WERI-Rb-1 (cell line): ENCODE data around the gene ZC3H12D.

ENCODE experiments used
- DNase-seq: peaks from one replicate; pipeline ENCODE4 v3.0.0-alpha.2; 2020
- H3K27ac ChIP-seq: fragments of 250-450 bp; sonication (Bioruptor Pico); 2 replicates; pipeline ENCODE4 v1.5.1; 2020; ENCODE audit warnings: mild to moderate bottlenecking, moderate library complexity
- H3K27me3 ChIP-seq: fragments of 250-450 bp; sonication (Bioruptor Pico); 2 replicates; pipeline ENCODE4 v1.5.1; 2021; ENCODE audit warnings: mild to moderate bottlenecking, low read depth, moderate library complexity; ENCODE audit not compliant: insufficient read depth, severe bottlenecking
- H3K36me3 ChIP-seq: fragments of 250-450 bp; sonication (Bioruptor Pico); 2 replicates; pipeline ENCODE4 v1.5.1; 2020; ENCODE audit warnings: mild to moderate bottlenecking, moderate library complexity
- H3K4me3 ChIP-seq: 2 replicates; pipeline ENCODE4 v1.5.1; 2011; ENCODE audit warnings: low read depth, mild to moderate bottlenecking, control low read depth, low read length
- H3K9me3 ChIP-seq: fragments of 250-450 bp; sonication (Bioruptor Pico); 2 replicates; pipeline ENCODE4 v1.5.1; 2021; ENCODE audit warnings: mild to moderate bottlenecking, moderate library complexity; ENCODE audit not compliant: severe bottlenecking
- CTCF ChIP-seq: IDR thresholded peaks from 2 replicates; pipeline ENCODE4 v1.5.1; 2011; ENCODE audit warnings: low read depth, mild to moderate bottlenecking, control low read depth, inconsistent platforms, low read length

ZC3H12D gene

GRCh38 chr6:149459761-149460160 lies 25.1 kb downstream of the ZC3H12D start:
- no peaks in the 10 kb centered on the region for H3K9me3 ChIP-seq
- H3K4me3 ChIP-seq, result no peak overlapping the region
- H3K27ac ChIP-seq, result no peak overlapping the region
- TF ChIP-seq CTCF, result no peak
- H3K27me3 ChIP-seq, result no peaks in the 10 kb centered on the region
- DNase-seq, result no peak
- no peaks in the 10 kb centered on the region for H3K36me3 ChIP-seq

GRCh38 chr6:149458806-149459205 lies 26.0 kb downstream of the ZC3H12D start:
- Histone ChIP-seq H3K36me3 (no peaks in the 10 kb centered on the region), H3K27ac (no peak overlapping the region), H3K27me3 (no peaks in the 10 kb centered on the region), H3K4me3 (no peak overlapping the region), H3K9me3 (no peaks in the 10 kb centered on the region)
- no peak for DNase-seq
- no peak for TF ChIP-seq CTCF

GRCh38 chr6:149458196-149458595 lies 26.6 kb downstream of the ZC3H12D start:
- H3K4me3 ChIP-seq, result no peak overlapping the region
- H3K27me3 ChIP-seq, result no peaks in the 10 kb centered on the region
- no peak for TF ChIP-seq CTCF
- no peaks in the 10 kb centered on the region for H3K9me3 ChIP-seq
- DNase-seq, result no peak
- H3K36me3 ChIP-seq, result no peaks in the 10 kb centered on the region
- H3K27ac ChIP-seq, result no peak overlapping the region

DNA sequence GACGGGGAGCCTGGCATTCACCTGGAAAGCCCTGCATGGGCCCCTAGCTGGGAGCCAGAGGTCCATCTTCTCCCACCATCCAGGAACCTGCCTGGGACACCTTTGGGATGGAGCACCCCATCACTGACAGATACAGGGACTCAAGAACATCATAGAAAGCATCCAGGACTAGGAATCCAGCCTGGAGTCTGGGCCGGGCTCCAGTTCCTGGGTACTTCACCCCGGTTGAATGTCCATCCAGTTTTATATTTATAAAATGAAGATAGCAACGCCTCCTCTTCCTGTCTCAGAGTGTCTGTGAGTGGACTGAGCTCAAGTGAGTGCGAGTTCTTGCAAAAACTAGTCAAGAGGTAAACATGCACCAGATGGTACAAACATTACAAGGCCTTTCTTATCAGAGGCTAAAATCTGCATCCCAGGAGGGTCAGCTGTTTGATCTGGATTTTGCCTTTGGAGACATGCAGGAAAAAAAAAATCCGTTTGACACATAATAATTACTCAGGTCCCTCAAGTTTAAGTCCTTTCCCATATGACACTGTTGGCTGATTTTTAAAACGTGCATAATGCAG lies 27.4 kb downstream of the ZC3H12D start:
- no peak for TF ChIP-seq CTCF
- Histone ChIP-seq H3K27me3 (no peaks in the 10 kb centered on the region), H3K27ac (no peak overlapping the region), H3K9me3 (no peaks in the 10 kb centered on the region), H3K4me3 (no peak overlapping the region), H3K36me3 (no peaks in the 10 kb centered on the region)
- no peak for DNase-seq

DNA sequence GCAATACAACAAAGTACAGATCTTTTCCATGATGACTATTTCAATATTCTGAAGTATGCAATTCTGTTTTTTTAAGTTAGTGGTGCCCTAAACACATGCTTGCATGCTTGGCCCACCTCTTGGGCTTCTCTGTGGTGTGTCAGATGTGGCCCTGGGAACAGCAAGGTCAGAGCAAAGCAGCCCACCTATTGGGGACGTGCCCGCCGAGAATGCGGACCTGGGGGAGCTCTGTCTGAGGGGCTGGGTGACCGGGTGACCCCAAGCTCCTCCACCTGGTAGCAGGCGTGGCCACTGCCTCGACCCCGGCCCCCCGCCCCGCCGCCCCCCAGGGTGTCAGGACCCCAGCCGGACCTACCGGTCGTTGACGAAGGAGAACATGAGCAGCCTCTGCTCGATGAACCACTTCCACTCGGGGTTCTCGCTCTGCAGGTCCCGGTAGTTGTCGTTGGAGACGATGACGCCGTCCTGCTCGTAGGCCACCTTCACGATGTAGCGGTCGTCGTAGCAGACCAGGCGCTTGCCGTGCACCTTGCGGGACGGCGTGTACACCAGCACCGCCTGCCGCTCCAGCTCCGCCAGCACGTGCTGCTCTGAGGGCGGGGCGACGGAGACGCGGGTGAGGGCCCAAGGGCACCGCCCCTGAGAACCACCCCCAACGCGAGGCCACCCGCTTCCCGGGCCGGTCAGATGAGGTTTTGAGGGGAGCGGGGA lies 28.3 kb downstream of the ZC3H12D start:
- no peaks in the 10 kb centered on the region for H3K36me3 ChIP-seq
- H3K27me3 ChIP-seq, result no peaks in the 10 kb centered on the region
- no peak for TF ChIP-seq CTCF
- H3K9me3 ChIP-seq, result no peaks in the 10 kb centered on the region
- H3K4me3 ChIP-seq, result no peak overlapping the region
- H3K27ac ChIP-seq, result no peak overlapping the region
- DNase-seq, result no peak
